B cell (primary cell): ENCODE measurements around the gene CLINT1.

ENCODE experiments used
- EZH2 ChIP-seq: IDR thresholded peaks from 2 replicates; pipeline ENCODE4 v1.6.1; 2012; ENCODE audit warnings: borderline replicate concordance, low read depth, mild to moderate bottlenecking, moderate library complexity, low read length; ENCODE audit not compliant: insufficient read depth, poor library complexity, severe bottlenecking
- TF ChIP-seq, protein P1 (sequence below): fragments of 200-600 bp; IDR thresholded peaks from one replicate; pipeline ENCODE4 v1.8.0; 2022; ENCODE audit warnings: antibody characterized with exemption, mild to moderate bottlenecking

DNA sequence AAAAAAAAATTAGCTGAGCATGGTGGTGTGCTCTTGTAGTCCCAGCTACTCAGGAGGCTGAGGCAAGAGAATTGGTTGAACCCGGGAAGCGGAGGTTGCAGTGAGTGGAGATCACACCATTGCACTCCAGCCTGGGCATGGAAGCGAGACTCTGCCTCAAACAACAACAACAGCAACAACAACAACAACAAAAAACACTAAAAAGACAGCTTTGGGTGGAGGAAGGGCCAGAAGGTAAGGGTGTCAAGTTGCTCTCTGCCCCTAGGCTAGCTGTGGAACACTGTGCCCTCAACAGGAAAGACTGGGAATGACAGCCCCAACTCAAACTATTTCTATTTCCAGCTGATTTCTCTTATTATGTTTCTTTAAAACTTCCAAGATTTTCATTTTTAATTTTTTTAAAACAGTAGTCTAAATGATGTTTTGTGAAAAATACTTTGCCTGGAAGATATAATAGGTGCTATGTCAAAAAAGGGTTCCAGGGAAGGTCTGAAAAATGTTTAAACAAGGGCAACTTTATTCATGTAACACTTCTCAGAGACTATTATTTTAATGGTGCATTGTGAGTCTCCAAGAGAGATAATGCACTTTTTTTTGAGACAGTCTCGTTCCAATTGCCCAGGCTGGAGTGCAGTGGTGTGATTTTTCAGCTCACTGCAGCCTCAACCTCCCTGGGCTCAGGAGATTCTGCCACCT, 29.9 kb downstream of the CLINT1 start:
- TF ChIP-seq, protein P1, sequence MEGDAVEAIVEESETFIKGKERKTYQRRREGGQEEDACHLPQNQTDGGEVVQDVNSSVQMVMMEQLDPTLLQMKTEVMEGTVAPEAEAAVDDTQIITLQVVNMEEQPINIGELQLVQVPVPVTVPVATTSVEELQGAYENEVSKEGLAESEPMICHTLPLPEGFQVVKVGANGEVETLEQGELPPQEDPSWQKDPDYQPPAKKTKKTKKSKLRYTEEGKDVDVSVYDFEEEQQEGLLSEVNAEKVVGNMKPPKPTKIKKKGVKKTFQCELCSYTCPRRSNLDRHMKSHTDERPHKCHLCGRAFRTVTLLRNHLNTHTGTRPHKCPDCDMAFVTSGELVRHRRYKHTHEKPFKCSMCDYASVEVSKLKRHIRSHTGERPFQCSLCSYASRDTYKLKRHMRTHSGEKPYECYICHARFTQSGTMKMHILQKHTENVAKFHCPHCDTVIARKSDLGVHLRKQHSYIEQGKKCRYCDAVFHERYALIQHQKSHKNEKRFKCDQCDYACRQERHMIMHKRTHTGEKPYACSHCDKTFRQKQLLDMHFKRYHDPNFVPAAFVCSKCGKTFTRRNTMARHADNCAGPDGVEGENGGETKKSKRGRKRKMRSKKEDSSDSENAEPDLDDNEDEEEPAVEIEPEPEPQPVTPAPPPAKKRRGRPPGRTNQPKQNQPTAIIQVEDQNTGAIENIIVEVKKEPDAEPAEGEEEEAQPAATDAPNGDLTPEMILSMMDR = no peak
- no peak for TF ChIP-seq EZH2
